ENCODE results near the gene TTC21B. TPM values are rescaled to one million over a fixed set of nuclear protein-coding genes. Genes with fewer than 3 reads are reported as not detected.

TTC21B gene
- total and polyA plus RNA-seq, 2 of the 8 experiments (the other 6 are each of a cell fraction or from before 2014, with no cell fraction given), result 6.9 to 20.8 TPM

DNA sequence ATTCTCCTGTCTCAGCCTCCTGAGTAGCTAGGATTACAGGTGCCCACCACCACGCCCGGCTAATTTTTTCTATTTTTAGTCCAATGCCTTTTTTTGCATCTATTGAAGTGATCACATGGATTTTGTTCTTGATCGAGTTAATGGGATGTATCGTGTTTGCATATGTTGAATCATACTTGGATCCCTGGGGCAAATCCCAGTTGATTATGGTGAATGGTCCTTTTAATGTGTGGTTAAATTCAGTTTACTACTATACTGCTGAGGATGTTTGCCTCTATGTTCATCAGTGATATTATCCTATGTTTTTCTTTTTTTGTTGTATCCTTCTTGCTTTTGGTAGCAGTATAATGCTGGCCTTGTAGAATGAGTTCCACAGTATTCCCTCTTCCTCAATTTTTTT, 8.2 kb upstream of the TTC21B start (continued):
- TF ChIP-seq, protein P1, sequence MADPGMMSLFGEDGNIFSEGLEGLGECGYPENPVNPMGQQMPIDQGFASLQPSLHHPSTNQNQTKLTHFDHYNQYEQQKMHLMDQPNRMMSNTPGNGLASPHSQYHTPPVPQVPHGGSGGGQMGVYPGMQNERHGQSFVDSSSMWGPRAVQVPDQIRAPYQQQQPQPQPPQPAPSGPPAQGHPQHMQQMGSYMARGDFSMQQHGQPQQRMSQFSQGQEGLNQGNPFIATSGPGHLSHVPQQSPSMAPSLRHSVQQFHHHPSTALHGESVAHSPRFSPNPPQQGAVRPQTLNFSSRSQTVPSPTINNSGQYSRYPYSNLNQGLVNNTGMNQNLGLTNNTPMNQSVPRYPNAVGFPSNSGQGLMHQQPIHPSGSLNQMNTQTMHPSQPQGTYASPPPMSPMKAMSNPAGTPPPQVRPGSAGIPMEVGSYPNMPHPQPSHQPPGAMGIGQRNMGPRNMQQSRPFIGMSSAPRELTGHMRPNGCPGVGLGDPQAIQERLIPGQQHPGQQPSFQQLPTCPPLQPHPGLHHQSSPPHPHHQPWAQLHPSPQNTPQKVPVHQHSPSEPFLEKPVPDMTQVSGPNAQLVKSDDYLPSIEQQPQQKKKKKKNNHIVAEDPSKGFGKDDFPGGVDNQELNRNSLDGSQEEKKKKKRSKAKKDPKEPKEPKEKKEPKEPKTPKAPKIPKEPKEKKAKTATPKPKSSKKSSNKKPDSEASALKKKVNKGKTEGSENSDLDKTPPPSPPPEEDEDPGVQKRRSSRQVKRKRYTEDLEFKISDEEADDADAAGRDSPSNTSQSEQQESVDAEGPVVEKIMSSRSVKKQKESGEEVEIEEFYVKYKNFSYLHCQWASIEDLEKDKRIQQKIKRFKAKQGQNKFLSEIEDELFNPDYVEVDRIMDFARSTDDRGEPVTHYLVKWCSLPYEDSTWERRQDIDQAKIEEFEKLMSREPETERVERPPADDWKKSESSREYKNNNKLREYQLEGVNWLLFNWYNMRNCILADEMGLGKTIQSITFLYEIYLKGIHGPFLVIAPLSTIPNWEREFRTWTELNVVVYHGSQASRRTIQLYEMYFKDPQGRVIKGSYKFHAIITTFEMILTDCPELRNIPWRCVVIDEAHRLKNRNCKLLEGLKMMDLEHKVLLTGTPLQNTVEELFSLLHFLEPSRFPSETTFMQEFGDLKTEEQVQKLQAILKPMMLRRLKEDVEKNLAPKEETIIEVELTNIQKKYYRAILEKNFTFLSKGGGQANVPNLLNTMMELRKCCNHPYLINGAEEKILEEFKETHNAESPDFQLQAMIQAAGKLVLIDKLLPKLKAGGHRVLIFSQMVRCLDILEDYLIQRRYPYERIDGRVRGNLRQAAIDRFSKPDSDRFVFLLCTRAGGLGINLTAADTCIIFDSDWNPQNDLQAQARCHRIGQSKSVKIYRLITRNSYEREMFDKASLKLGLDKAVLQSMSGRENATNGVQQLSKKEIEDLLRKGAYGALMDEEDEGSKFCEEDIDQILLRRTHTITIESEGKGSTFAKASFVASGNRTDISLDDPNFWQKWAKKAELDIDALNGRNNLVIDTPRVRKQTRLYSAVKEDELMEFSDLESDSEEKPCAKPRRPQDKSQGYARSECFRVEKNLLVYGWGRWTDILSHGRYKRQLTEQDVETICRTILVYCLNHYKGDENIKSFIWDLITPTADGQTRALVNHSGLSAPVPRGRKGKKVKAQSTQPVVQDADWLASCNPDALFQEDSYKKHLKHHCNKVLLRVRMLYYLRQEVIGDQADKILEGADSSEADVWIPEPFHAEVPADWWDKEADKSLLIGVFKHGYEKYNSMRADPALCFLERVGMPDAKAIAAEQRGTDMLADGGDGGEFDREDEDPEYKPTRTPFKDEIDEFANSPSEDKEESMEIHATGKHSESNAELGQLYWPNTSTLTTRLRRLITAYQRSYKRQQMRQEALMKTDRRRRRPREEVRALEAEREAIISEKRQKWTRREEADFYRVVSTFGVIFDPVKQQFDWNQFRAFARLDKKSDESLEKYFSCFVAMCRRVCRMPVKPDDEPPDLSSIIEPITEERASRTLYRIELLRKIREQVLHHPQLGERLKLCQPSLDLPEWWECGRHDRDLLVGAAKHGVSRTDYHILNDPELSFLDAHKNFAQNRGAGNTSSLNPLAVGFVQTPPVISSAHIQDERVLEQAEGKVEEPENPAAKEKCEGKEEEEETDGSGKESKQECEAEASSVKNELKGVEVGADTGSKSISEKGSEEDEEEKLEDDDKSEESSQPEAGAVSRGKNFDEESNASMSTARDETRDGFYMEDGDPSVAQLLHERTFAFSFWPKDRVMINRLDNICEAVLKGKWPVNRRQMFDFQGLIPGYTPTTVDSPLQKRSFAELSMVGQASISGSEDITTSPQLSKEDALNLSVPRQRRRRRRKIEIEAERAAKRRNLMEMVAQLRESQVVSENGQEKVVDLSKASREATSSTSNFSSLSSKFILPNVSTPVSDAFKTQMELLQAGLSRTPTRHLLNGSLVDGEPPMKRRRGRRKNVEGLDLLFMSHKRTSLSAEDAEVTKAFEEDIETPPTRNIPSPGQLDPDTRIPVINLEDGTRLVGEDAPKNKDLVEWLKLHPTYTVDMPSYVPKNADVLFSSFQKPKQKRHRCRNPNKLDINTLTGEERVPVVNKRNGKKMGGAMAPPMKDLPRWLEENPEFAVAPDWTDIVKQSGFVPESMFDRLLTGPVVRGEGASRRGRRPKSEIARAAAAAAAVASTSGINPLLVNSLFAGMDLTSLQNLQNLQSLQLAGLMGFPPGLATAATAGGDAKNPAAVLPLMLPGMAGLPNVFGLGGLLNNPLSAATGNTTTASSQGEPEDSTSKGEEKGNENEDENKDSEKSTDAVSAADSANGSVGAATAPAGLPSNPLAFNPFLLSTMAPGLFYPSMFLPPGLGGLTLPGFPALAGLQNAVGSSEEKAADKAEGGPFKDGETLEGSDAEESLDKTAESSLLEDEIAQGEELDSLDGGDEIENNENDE (IDR thresholded peaks at IDR 0.05; ENCODE audit: insufficient replicate concordance, low read length), result no peak
- TF ChIP-seq JUND (IDR thresholded peaks at IDR 0.05; ENCODE audit: low read length) (no peak), SUZ12 (IDR thresholded peaks at IDR 0.05; ENCODE audit: low read length) (no peak), NANOG (IDR thresholded peaks at IDR 0.05; ENCODE audit: insufficient read depth, low read depth, low read length, poor library complexity, severe bottlenecking) (no peak), RNF2 (IDR thresholded peaks at IDR 0.05; ENCODE audit: borderline replicate concordance, low read depth, low read length, missing control alignments, poor library complexity, severe bottlenecking) (no peak), BCL11A (IDR thresholded peaks at IDR 0.05; ENCODE audit: low read depth in 2 of 2, low read length in 2 of 2) (no peak), YY1 (IDR thresholded peaks at IDR 0.05; ENCODE audit: low read depth, low read length) (no peak), HDAC2 (IDR thresholded peaks at IDR 0.05; ENCODE audit: borderline replicate concordance in 1 of 2, low read depth in 2 of 2, low read length in 2 of 2) (no peak)
- TF ChIP-seq, protein P2, sequence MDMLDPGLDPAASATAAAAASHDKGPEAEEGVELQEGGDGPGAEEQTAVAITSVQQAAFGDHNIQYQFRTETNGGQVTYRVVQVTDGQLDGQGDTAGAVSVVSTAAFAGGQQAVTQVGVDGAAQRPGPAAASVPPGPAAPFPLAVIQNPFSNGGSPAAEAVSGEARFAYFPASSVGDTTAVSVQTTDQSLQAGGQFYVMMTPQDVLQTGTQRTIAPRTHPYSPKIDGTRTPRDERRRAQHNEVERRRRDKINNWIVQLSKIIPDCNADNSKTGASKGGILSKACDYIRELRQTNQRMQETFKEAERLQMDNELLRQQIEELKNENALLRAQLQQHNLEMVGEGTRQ (IDR thresholded peaks at IDR 0.05; ENCODE audit: low read length), result no peak
